HepG2 (cell line): ENCODE data around the gene ZNRF3. TPM values are rescaled to one million over a fixed set of nuclear protein-coding genes. Genes with fewer than 3 reads are reported as not detected.

ENCODE experiments used
- ATAC-seq: fragments of 200-7000 bp; cut with Tn5 transposase; 3 replicates; pipeline ENCODE4 v1.9.1; 2020; ENCODE audit warnings: mild to moderate bottlenecking, moderate library complexity
- BruUV-seq: library from RNA; stranded (reverse); fragments of 400-500 nt; replicated peaks from 2 replicates; lab custom pipeline; 2021; lab: Mats Ljungman, UMichigan
- CTCF ChIA-PET: fragments of 300-600 bp; formaldehyde crosslinking; extraction: SDS; loops from one replicate; lab custom pipeline; 2021; ENCODE audit warnings: low total read pairs, inconsistent platforms, low intra/inter-chr PET ratio; lab: Yijun Ruan, JAX
- POLR2A ChIA-PET: fragments of 350-600 bp; sonication (Branson Sonifier 250); formaldehyde crosslinking; loops from one replicate; lab custom pipeline; 2020; ENCODE audit warnings: antibody characterized with exemption, inconsistent platforms; lab: Yijun Ruan, JAX
- DNase-seq: peaks from one replicate; pipeline ENCODE4 v3.0.0-alpha.2; 2015; ENCODE audit warnings: low spot score
- FAIRE-seq: peaks from 3 replicates; lab custom pipeline; 2011; peaks lifted over from hg19 to GRCh38; lab: Jason Lieb, UNC
- H2AFZ ChIP-seq: one replicate; pipeline ENCODE4 v1.6.1; 2011; ENCODE audit warnings: low read length, inconsistent platforms
- H3K27ac ChIP-seq: fragments of 300-600 bp; 3 replicates; pipeline ENCODE4 v1.8.0; 2011; ENCODE audit warnings: mixed run types, mild to moderate bottlenecking, mixed read lengths, low read length, inconsistent platforms; ENCODE audit not compliant: insufficient read depth; ENCODE audit errors: extremely low read length
- H3K27me3 ChIP-seq, 2 experiments: fragments of 200-600 bp in 1 of 2; 2 replicates in 1 of 2; 3 replicates in 1 of 2; pipeline versions ENCODE4 v1.6.0 to v1.8.0; 2011; ENCODE audit warnings: low read length in 2 of 2, mild to moderate bottlenecking in 2 of 2, moderate library complexity in 2 of 2, inconsistent platforms in 1 of 2; ENCODE audit not compliant: insufficient read depth in 2 of 2, control insufficient read depth in 1 of 2
- H3K36me3 ChIP-seq, 2 experiments: fragments of 200-600 bp in 1 of 2; replicated peaks in 1 of 2; 2 replicates in 1 of 2; 3 replicates in 1 of 2; pipeline versions ENCODE4 v1.5.1 to v1.8.0; 2011; ENCODE audit warnings: low read length in 2 of 2, inconsistent platforms in 1 of 2; ENCODE audit not compliant: insufficient read depth in 2 of 2, control insufficient read depth in 1 of 2
- H3K4me1 ChIP-seq: 2 replicates; pipeline ENCODE4 v1.5.1; 2012; ENCODE audit warnings: low read length, inconsistent platforms; ENCODE audit not compliant: insufficient read depth
- H3K4me2 ChIP-seq: 2 replicates; pipeline ENCODE4 v1.6.0; 2011; ENCODE audit warnings: low read depth, low read length, inconsistent platforms
- H3K4me3 ChIP-seq, 3 experiments: fragments of 200-600 bp in 1 of 3; sonication (generic), shearing (Covaris generic) in 1 of 3; replicated peaks in 1 of 3; 2 replicates each; pipeline ENCODE4 v1.5.1; 2011 to 2016; ENCODE audit warnings: low read length in 3 of 3, inconsistent platforms in 2 of 3, low read depth in 2 of 3, mild to moderate bottlenecking in 2 of 3, control low read depth in 1 of 3, mixed read lengths in 1 of 3; ENCODE audit not compliant: insufficient read depth in 1 of 3
- H3K79me2 ChIP-seq: one replicate; pipeline ENCODE4 v1.6.1; 2011; ENCODE audit warnings: low read length, inconsistent platforms; ENCODE audit not compliant: insufficient read depth
- H3K9ac ChIP-seq: 2 replicates; pipeline ENCODE4 v1.6.0; 2011; ENCODE audit warnings: mild to moderate bottlenecking, low read depth, low read length, inconsistent platforms; ENCODE audit not compliant: insufficient read depth
- H3K9me3 ChIP-seq: 2 replicates; pipeline ENCODE4 v1.5.1; 2012; ENCODE audit warnings: mild to moderate bottlenecking, low read length
- H4K20me1 ChIP-seq: 2 replicates; pipeline ENCODE4 v1.6.0; 2011; ENCODE audit warnings: inconsistent platforms, mild to moderate bottlenecking, low read length, moderate library complexity; ENCODE audit not compliant: insufficient read depth
- ATRX ChIP-seq: sonication (generic); formaldehyde crosslinking; IDR thresholded peaks from 2 replicates; pipeline ENCODE4 v1.4.0; 2020; ENCODE audit warnings: missing genetic modification reagents, borderline replicate concordance
- DNMT1 ChIP-seq: sonication (generic); formaldehyde crosslinking; IDR thresholded peaks from 2 replicates; pipeline ENCODE4 v1.5.1; 2020; ENCODE audit warnings: mild to moderate bottlenecking, missing genetic modification reagents
- DPF2 ChIP-seq: sonication (generic); formaldehyde crosslinking; IDR thresholded peaks from 2 replicates; pipeline ENCODE4 v1.4.0; 2020; ENCODE audit warnings: mild to moderate bottlenecking, low read depth, missing genetic modification reagents, borderline replicate concordance
- HMG20B ChIP-seq: conservative IDR thresholded peaks from 2 replicates; pipeline ENCODE4 v1.6.1; 2016; ENCODE audit warnings: missing genetic modification reagents, missing compliant biosample characterization
- MTF2 ChIP-seq: sonication (generic); formaldehyde crosslinking; IDR thresholded peaks from 2 replicates; pipeline ENCODE4 v1.5.0; 2020; ENCODE audit warnings: missing genetic modification reagents, borderline replicate concordance
- NR2F6 ChIP-seq, 2 experiments: IDR thresholded peaks; 2 replicates each; pipeline ENCODE4 v1.6.1; 2016; ENCODE audit warnings: antibody characterized with exemption in 1 of 2, mild to moderate bottlenecking in 1 of 2
- RARA ChIP-seq: IDR thresholded peaks from 2 replicates; pipeline ENCODE4 v1.6.1; 2016; ENCODE audit warnings: missing genetic modification reagents, missing compliant biosample characterization
- SAP130 ChIP-seq: IDR thresholded peaks from 2 replicates; pipeline ENCODE4 v1.6.1; 2016; ENCODE audit warnings: low read depth
- STAG1 ChIP-seq: sonication (generic); formaldehyde crosslinking; IDR thresholded peaks from 2 replicates; pipeline ENCODE4 v1.4.0; 2020; ENCODE audit warnings: missing genetic modification reagents
- ZC3H13 ChIP-seq: sonication (generic); formaldehyde crosslinking; IDR thresholded peaks from 2 replicates; pipeline ENCODE4 v1.8.1; 2023; ENCODE audit warnings: mild to moderate bottlenecking, missing genetic modification reagents, moderate library complexity
- ZNF20 ChIP-seq: sonication (generic); formaldehyde crosslinking; IDR thresholded peaks from 2 replicates; pipeline ENCODE4 v1.4.0; 2020; ENCODE audit warnings: mild to moderate bottlenecking, moderate library complexity, missing genetic modification reagents
- ZNF607 ChIP-seq: sonication (generic); formaldehyde crosslinking; IDR thresholded peaks from 2 replicates; pipeline ENCODE4 v1.5.1; 2020; ENCODE audit warnings: missing genetic modification reagents, mild to moderate bottlenecking, borderline replicate concordance
- ZNF629 ChIP-seq: sonication (generic); formaldehyde crosslinking; conservative IDR thresholded peaks from 2 replicates; pipeline ENCODE4 v1.5.0; 2020; ENCODE audit warnings: missing genetic modification reagents
- WGBS: methylation state at CpG from one replicate; pipeline ENCODE4 v1.1.6; 2017; ENCODE audit warnings: low lambda C conversion rate; 5-methylcytosine and 5-hydroxymethylcytosine counted together
- in situ Hi-C: cut with HindIII; loops from 2 replicates; pipeline ENCODE4 v1.10.0; 2017; ENCODE audit warnings: low pct_unique_long_range_greater_than_20kb; ENCODE audit not compliant: extremely low pct_ligation_motif_present
- intact Hi-C: fragments of 100-400 bp; cut with micrococcal nuclease; formaldehyde crosslinking; loops from one replicate; pipeline ENCODE4 v1.10.0; 2022; ENCODE audit not compliant: unreplicated experiment
- polyA plus RNA-seq, 8 experiments: library from polyadenylated mRNA; depleted of rRNA in 3 of 8; stranded (reverse) in 7 of 8; unstranded in 1 of 8; fragments of >200 nt; fragmentation: Illumina TruSeq in 4 of 8; extraction: Trizol in 4 of 8; gene quantifications; 2 replicates each; pipeline versions ENCODE4 v1.2.1 to v1.2.3, GENCODE V29; 2011 to 2016; ENCODE audit warnings: low read depth in 4 of 8, missing spikeins in 1 of 8, mixed read lengths in 1 of 8; ENCODE audit not compliant: insufficient read depth in 1 of 8
- total RNA-seq, 5 experiments: library from RNA; depleted of rRNA; stranded (reverse); fragments of >200 nt; fragmentation: Illumina TruSeq; extraction: Trizol; gene quantifications; 2 replicates each; pipeline ENCODE4 v1.2.3, GENCODE V29; 2016; ENCODE audit warnings: low read depth in 1 of 5
- TF ChIP-seq, protein P1 (sequence below): sonication (generic); formaldehyde crosslinking; IDR thresholded peaks from 2 replicates; pipeline ENCODE4 v1.4.0; 2020; ENCODE audit warnings: missing genetic modification reagents
- TF ChIP-seq, protein P2 (sequence below), 2 experiments: sonication (generic) in 1 of 2; formaldehyde crosslinking in 1 of 2; IDR thresholded peaks; 2 replicates each; pipeline versions ENCODE4 v1.4.0 to v1.6.1; 2018 to 2020; ENCODE audit warnings: missing genetic modification reagents in 2 of 2, borderline replicate concordance in 1 of 2, low read depth in 1 of 2, mild to moderate bottlenecking in 1 of 2, missing biosample characterization in 1 of 2
- TF ChIP-seq, protein P3 (sequence below): sonication (generic); formaldehyde crosslinking; IDR thresholded peaks from 2 replicates; pipeline ENCODE4 v1.4.0; 2020; ENCODE audit warnings: mild to moderate bottlenecking, missing genetic modification reagents

Gene ZNRF3
- total and polyA plus RNA-seq, 2 of the 13 experiments (the other 11 are each of a cell fraction or from before 2014, with no cell fraction given) = 20.3 to 36.7 TPM

DNA sequence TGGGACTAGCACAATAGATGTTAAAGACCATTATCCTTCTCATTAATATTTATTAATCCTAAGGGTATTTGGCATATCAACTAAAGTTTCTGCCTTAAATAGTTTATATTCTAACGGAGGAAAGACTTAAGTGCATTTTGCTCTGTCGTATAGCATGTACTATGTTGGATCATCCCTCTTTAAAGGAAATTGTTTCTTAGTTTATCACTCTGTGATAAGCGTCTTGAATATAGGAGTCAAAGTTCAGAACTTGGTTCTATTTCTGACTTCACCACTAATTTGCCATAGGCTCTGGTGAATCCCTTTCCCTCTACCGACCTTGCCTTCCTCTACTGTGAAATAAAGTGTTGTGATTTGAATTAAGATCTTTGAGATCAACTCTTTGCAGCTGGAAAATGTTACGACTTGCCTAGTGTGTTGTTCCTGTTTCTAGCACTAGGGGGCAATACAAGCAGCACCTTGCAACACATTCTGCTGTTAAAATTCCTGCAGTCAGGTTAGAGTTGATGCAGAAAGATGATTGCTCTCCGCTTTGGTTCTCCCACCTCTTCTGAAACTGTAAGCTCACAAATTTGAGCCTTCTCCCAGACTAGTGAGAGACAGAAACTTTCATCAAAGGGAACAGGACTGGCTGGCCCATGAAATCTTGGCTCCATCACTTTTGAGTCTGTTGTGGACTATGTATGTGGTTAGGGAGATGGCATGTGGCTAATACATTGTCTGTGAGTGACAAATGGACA is 27.8 kb upstream of the ZNRF3 start (continued):
- TF ChIP-seq, protein P1, sequence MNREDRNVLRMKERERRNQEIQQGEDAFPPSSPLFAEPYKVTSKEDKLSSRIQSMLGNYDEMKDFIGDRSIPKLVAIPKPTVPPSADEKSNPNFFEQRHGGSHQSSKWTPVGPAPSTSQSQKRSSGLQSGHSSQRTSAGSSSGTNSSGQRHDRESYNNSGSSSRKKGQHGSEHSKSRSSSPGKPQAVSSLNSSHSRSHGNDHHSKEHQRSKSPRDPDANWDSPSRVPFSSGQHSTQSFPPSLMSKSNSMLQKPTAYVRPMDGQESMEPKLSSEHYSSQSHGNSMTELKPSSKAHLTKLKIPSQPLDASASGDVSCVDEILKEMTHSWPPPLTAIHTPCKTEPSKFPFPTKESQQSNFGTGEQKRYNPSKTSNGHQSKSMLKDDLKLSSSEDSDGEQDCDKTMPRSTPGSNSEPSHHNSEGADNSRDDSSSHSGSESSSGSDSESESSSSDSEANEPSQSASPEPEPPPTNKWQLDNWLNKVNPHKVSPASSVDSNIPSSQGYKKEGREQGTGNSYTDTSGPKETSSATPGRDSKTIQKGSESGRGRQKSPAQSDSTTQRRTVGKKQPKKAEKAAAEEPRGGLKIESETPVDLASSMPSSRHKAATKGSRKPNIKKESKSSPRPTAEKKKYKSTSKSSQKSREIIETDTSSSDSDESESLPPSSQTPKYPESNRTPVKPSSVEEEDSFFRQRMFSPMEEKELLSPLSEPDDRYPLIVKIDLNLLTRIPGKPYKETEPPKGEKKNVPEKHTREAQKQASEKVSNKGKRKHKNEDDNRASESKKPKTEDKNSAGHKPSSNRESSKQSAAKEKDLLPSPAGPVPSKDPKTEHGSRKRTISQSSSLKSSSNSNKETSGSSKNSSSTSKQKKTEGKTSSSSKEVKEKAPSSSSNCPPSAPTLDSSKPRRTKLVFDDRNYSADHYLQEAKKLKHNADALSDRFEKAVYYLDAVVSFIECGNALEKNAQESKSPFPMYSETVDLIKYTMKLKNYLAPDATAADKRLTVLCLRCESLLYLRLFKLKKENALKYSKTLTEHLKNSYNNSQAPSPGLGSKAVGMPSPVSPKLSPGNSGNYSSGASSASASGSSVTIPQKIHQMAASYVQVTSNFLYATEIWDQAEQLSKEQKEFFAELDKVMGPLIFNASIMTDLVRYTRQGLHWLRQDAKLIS (CRISPR knock-in tag) = no peak

DNA sequence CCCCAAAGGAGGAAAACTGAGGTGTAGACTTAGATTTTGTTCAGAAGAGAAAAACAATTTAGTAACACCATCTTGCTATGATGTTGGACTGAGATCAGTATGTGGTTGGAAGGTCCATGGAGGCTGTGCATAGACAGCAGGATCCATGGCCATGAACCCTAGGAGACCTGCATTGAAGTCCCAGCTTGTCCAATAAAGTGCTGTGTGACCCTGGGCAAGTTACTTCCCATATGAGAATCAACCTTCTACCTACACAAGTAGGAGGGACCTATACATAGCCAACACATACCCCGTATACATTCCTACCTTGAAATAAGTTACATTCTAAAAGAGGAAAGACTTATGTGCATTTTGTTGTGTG is 27.3 kb upstream of the ZNRF3 start:
- CTCF ChIA-PET = interaction anchor here (1.0 to 1.9 kb wide), 3 partner anchors 95 to 298 kb away, joined by 3 to 22 read pairs (median 7); no protein-coding TSS in a partner anchor
- H3K9me3 ChIP-seq = no peaks in the 10 kb centered on the region
- no peaks in the 10 kb centered on the region for H3K36me3 ChIP-seq
- H3K27ac ChIP-seq = no peak overlapping the region
- H3K4me2 ChIP-seq = peak overlapping the region; percentile 46
- H3K4me3 ChIP-seq = no peak overlapping the region
- DNase-seq (no peak), ATAC-seq (peak; percentile 80), FAIRE-seq (peak; percentile 63)
- no TSS peak for BruUV-seq
- H3K79me2 ChIP-seq = peaks cover 5% of the 10 kb centered on the region
- no peaks in the 10 kb centered on the region for H4K20me1 ChIP-seq
- H3K4me1 ChIP-seq = peaks cover 26% of the 10 kb centered on the region
- no peaks in the 10 kb centered on the region for H3K27me3 ChIP-seq
- H2AFZ ChIP-seq = no peak overlapping the region
- POLR2A ChIA-PET = interaction anchor here (1.1 to 1.5 kb wide), 3 partner anchors 28 to 185 kb away, joined by 4 to 5 read pairs (median 4); partner anchors contain the start of gene ZNRF3
- WGBS = 94% methylated on average over 1 of the region's 1 CpG
- intact Hi-C loops (loop anchor here (5.0 to 10.0 kb wide), 2 partner anchors 96 to 299 kb away; no protein-coding TSS in a partner anchor), in situ Hi-C loops (loop anchor here (5.0 kb wide), 1 partner anchor 181 kb away; no protein-coding TSS in a partner anchor)
- H3K9ac ChIP-seq = no peak overlapping the region
- TF ChIP-seq SAP130 (CRISPR knock-in tag) (0 out of 2 replicates have a peak, but pooled peaks have one; percentile 4), ZNF629 (CRISPR knock-in tag) (0 out of 2 replicates have a peak, but pooled peaks have one; percentile 0), ZNF20 (CRISPR knock-in tag) (no peak), STAG1 (CRISPR knock-in tag) (no peak), DNMT1 (CRISPR knock-in tag) (no peak), NR2F6 (IDR thresholded peaks at IDR 0.05) (no peak), NR2F6 (CRISPR knock-in tag; IDR thresholded peaks at IDR 0.05) (peak; percentile 18; the same call in 1 of the 2 replicates), ZNF607 (CRISPR knock-in tag) (no peak), HMG20B (no peak), RARA (CRISPR knock-in tag) (peak; percentile 64; the same call in 1 of the 2 replicates), ZC3H13 (CRISPR knock-in tag) (no peak), DPF2 (CRISPR knock-in tag) (no peak), ATRX (CRISPR knock-in tag) (no peak), MTF2 (CRISPR knock-in tag) (no peak)
- TF ChIP-seq, protein P2, sequence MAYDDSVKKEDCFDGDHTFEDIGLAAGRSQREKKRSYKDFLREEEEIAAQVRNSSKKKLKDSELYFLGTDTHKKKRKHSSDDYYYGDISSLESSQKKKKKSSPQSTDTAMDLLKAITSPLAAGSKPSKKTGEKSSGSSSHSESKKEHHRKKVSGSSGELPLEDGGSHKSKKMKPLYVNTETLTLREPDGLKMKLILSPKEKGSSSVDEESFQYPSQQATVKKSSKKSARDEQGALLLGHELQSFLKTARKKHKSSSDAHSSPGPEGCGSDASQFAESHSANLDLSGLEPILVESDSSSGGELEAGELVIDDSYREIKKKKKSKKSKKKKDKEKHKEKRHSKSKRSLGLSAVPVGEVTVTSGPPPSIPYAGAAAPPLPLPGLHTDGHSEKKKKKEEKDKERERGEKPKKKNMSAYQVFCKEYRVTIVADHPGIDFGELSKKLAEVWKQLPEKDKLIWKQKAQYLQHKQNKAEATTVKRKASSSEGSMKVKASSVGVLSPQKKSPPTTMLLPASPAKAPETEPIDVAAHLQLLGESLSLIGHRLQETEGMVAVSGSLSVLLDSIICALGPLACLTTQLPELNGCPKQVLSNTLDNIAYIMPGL (CRISPR knock-in tag; IDR thresholded peaks at IDR 0.05; ENCODE audit: borderline replicate concordance in 1 of 2, low read depth in 1 of 2) = 0 out of 4 replicates have a peak, but pooled peaks of 1 of the 2 experiments have one; percentile 7
- TF ChIP-seq, protein P3, sequence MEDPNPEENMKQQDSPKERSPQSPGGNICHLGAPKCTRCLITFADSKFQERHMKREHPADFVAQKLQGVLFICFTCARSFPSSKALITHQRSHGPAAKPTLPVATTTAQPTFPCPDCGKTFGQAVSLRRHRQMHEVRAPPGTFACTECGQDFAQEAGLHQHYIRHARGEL (CRISPR knock-in tag) = no peak
